Measurements from ENCODE around the gene CYP21A2. TPM values are rescaled to one million over a fixed set of nuclear protein-coding genes. Genes with fewer than 3 reads are reported as not detected.
"Not testable (repeated sequence)": the region's sequence is repeated elsewhere in the genome, so short reads cannot be mapped to it uniquely, and the experiment has no call there.

CYP21A2 gene
- total RNA-seq, 1 experiment from 2014 or later, result 0.76 TPM

DNA sequence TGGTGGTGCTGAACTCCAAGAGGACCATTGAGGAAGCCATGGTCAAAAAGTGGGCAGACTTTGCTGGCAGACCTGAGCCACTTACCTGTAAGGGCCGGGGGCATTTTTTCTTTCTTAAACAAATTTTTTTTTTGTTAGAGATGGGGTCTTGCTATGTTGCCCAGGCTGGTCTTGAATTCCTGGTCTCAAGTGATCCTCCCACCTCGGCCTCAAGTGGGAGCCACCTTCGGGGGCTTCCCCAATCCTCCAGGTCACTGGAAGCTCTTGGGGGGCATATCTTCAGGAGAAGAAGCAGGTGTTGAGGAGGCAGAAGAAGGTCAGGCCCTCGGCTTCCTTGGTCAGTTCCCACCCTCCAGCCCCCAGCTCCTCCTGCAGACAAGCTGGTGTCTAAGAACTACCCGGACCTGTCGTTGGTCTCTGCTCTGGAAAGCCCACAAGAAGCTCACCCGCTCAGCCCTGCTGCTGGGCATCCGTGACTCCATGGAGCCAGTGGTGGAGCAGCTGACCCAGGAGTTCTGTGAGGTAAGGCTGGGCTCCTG, 32.2 kb upstream of the CYP21A2 start:
- H3K4me1 Mint-ChIP-seq (ENCODE audit: low read depth, unreplicated experiment); H3K4me3 Mint-ChIP-seq (ENCODE audit: low read depth, unreplicated experiment); H3K36me3 Mint-ChIP-seq (ENCODE audit: insufficient read depth, unreplicated experiment); H3K9me3 Mint-ChIP-seq (ENCODE audit: low read depth, unreplicated experiment); BruUV-seq (replicated peaks); CTCF ChIA-PET; H3K27ac Mint-ChIP-seq (ENCODE audit: unreplicated experiment); intact Hi-C loops (cut with micrococcal nuclease; ENCODE audit: unreplicated experiment): not testable (repeated sequence)
- peak; percentile 4 for DNase-seq
- H3K27me3 Mint-ChIP-seq (ENCODE audit: unreplicated experiment), result peaks cover 32% of the 10 kb centered on the region

DNA sequence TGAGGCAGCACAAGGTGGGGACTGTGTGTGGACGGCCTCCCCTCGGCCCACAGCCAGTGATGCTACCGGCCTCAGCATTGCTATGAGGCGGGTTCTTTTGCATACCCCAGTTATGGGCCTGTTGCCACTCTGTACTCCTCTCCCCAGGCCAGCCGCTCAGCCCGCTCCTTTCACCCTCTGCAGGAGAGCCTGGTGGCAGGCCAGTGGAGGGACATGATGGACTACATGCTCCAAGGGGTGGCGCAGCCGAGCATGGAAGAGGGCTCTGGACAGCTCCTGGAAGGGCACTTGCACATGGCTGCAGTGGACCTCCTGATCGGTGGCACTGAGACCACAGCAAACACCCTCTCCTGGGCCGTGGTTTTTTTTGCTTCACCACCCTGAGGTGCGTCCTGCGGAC, 31.1 kb upstream of the CYP21A2 start:
- CTCF ChIA-PET; H3K4me3 Mint-ChIP-seq (ENCODE audit: low read depth, unreplicated experiment); H3K9me3 Mint-ChIP-seq (ENCODE audit: low read depth, unreplicated experiment); intact Hi-C loops (cut with micrococcal nuclease; ENCODE audit: unreplicated experiment); H3K4me1 Mint-ChIP-seq (ENCODE audit: low read depth, unreplicated experiment); BruUV-seq (replicated peaks); H3K36me3 Mint-ChIP-seq (ENCODE audit: insufficient read depth, unreplicated experiment); H3K27ac Mint-ChIP-seq (ENCODE audit: unreplicated experiment): not testable (repeated sequence)
- DNase-seq, result peak; percentile 1
- H3K27me3 Mint-ChIP-seq (ENCODE audit: unreplicated experiment), result peaks cover 32% of the 10 kb centered on the region

DNA sequence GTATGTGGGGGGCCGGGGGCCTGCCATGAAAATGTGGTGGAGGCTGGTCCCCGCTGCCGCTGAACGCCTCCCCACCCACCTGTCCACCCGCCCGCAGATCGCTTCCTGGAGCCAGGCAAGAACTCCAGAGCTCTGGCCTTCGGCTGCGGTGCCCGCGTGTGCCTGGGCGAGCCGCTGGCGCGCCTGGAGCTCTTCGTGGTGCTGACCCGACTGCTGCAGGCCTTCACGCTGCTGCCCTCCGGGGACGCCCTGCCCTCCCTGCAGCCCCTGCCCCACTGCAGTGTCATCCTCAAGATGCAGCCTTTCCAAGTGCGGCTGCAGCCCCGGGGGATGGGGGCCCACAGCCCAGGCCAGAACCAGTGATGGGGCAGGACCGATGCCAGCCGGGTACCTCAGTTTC, 30.2 kb upstream of the CYP21A2 start:
- peaks cover 32% of the 10 kb centered on the region for H3K27me3 Mint-ChIP-seq (ENCODE audit: unreplicated experiment)
- H3K27ac Mint-ChIP-seq (ENCODE audit: unreplicated experiment); H3K4me3 Mint-ChIP-seq (ENCODE audit: low read depth, unreplicated experiment); H3K9me3 Mint-ChIP-seq (ENCODE audit: low read depth, unreplicated experiment); CTCF ChIA-PET; H3K4me1 Mint-ChIP-seq (ENCODE audit: low read depth, unreplicated experiment); BruUV-seq (replicated peaks); H3K36me3 Mint-ChIP-seq (ENCODE audit: insufficient read depth, unreplicated experiment); DNase-seq; intact Hi-C loops (cut with micrococcal nuclease; ENCODE audit: unreplicated experiment): not testable (repeated sequence)

DNA sequence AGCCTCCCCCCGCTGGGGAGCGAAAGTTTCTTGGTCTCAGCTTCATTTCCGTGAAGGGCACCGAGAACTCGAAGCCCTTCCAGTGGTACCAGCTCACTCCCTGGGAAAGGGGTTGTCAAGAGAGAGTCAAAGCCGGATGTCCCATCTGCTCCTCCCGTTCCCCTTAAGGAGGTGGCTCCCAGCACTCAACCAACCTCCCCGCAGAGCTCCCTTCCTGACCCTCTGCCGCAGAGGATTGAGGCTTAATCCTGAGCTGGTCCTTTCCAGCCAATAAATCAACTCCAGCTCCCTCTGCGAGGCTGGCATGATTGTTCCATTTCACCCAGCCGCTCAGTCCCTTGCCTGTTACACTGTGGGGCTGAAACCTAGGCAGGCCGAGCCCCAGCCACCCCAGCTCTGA, 29.6 kb upstream of the CYP21A2 start:
- H3K9me3 Mint-ChIP-seq (ENCODE audit: low read depth, unreplicated experiment); H3K36me3 Mint-ChIP-seq (ENCODE audit: insufficient read depth, unreplicated experiment); intact Hi-C loops (cut with micrococcal nuclease; ENCODE audit: unreplicated experiment); H3K4me3 Mint-ChIP-seq (ENCODE audit: low read depth, unreplicated experiment); H3K27ac Mint-ChIP-seq (ENCODE audit: unreplicated experiment); H3K4me1 Mint-ChIP-seq (ENCODE audit: low read depth, unreplicated experiment); BruUV-seq (replicated peaks): not testable (repeated sequence)
- CTCF ChIA-PET, result interaction anchor here (0.6 kb wide), 1 partner anchor 994 kb away, joined by 4 read pairs; no protein-coding TSS in a partner anchor
- DNase-seq, result peak; percentile 0
- peaks cover 32% of the 10 kb centered on the region for H3K27me3 Mint-ChIP-seq (ENCODE audit: unreplicated experiment)

DNA sequence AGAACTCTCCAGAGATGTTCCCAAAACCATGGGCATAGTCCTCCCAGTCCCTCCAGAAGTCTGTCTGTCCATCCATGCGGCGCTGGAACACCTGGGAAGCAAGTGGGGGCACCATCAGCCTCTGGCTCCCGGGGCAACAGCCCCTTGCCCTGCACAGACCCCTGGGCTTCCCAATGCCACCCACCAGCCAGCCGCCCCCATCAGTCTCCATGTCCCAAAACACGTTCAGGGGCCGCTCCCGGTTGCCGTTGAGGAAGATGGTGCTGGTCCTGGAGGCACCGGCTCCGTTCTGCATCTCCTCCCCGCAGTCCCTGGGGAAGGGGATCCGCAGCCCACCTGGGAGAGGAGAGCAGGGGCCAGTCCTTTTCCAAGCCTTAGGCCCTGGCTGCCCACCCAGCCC, 28.7 kb upstream of the CYP21A2 start:
- H3K4me1 Mint-ChIP-seq (ENCODE audit: low read depth, unreplicated experiment); H3K4me3 Mint-ChIP-seq (ENCODE audit: low read depth, unreplicated experiment); H3K27ac Mint-ChIP-seq (ENCODE audit: unreplicated experiment); CTCF ChIA-PET; BruUV-seq (replicated peaks); H3K36me3 Mint-ChIP-seq (ENCODE audit: insufficient read depth, unreplicated experiment); intact Hi-C loops (cut with micrococcal nuclease; ENCODE audit: unreplicated experiment); H3K9me3 Mint-ChIP-seq (ENCODE audit: low read depth, unreplicated experiment): not testable (repeated sequence)
- H3K27me3 Mint-ChIP-seq (ENCODE audit: unreplicated experiment), result peaks cover 28% of the 10 kb centered on the region
- peak; percentile 0 for DNase-seq

DNA sequence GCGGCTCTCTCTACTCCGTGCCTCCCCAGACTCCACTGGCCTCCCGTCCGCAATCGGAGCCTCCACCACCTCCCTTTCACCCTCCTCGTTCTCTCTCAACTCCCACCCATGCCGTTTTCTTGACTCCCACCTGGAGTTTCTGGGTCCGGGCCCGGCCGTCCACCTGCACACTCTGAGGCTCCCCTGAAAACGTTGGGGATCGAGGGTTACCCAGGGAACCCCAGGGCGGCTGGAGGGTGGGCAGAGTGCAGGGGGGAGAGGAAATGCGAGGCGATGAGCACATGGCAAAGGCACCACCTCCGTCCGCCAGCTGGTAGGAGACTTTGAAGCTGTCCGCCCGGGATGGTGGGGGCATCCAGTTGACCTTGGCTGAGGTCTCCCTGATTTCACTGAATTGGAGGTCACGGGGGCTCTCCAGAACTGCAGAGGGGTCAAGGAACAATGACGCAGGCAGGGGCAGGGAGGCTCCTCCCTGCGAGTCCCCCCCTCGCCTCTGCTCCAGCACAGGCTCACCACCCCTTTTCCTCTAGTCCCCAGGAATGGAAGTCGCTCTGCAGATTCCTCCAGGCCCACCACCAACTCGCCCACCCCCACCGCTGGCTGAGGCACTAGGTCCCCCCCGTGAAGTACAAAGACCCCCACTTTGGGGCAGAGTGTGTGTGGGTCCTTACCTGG, 27.2 kb upstream of the CYP21A2 start:
- H3K27ac Mint-ChIP-seq (ENCODE audit: unreplicated experiment); H3K36me3 Mint-ChIP-seq (ENCODE audit: insufficient read depth, unreplicated experiment); CTCF ChIA-PET; H3K4me3 Mint-ChIP-seq (ENCODE audit: low read depth, unreplicated experiment); intact Hi-C loops (cut with micrococcal nuclease; ENCODE audit: unreplicated experiment); H3K9me3 Mint-ChIP-seq (ENCODE audit: low read depth, unreplicated experiment); BruUV-seq (replicated peaks); H3K4me1 Mint-ChIP-seq (ENCODE audit: low read depth, unreplicated experiment): not testable (repeated sequence)
- H3K27me3 Mint-ChIP-seq (ENCODE audit: unreplicated experiment), result peaks cover 13% of the 10 kb centered on the region
- peak; percentile 1 for DNase-seq

DNA sequence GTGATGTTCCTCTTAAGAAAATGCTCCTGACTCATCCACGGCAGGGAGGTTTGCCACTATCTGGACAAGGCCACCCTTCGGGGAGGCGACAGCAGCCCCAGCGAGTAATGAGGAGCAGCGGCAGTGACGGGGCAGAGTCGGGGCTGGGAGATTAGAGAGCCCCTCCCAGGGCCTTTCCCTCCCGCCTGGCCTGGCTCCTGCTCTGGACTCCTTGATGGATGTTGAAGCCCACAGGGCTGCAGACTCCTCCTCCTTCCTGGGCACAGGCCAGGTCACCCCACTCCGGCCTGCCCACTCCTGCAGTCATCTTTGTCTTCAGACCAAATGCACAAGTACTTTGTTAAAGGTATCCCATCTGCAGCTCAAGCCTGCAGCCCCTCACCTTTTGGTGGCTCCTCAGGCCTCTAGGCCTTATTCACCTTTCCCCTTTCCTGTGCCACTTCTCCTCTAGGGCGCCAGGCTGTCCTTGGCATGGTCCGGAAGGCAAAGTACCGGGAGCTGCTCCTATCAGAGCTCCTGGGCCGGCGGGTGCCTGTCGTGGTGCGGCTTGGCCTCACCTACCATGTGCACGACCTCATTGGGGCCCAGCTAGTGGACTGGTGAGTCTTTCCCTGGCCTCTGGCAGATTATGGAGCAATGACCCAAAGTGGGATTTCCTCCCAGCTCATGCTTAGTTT, 25.1 kb upstream of the CYP21A2 start:
- H3K4me1 Mint-ChIP-seq (ENCODE audit: low read depth, unreplicated experiment); CTCF ChIA-PET; intact Hi-C loops (cut with micrococcal nuclease; ENCODE audit: unreplicated experiment); BruUV-seq (replicated peaks); H3K9me3 Mint-ChIP-seq (ENCODE audit: low read depth, unreplicated experiment); H3K27ac Mint-ChIP-seq (ENCODE audit: unreplicated experiment); H3K27me3 Mint-ChIP-seq (ENCODE audit: unreplicated experiment); H3K4me3 Mint-ChIP-seq (ENCODE audit: low read depth, unreplicated experiment); H3K36me3 Mint-ChIP-seq (ENCODE audit: insufficient read depth, unreplicated experiment): not testable (repeated sequence)
- DNase-seq, result peak; percentile 3

DNA sequence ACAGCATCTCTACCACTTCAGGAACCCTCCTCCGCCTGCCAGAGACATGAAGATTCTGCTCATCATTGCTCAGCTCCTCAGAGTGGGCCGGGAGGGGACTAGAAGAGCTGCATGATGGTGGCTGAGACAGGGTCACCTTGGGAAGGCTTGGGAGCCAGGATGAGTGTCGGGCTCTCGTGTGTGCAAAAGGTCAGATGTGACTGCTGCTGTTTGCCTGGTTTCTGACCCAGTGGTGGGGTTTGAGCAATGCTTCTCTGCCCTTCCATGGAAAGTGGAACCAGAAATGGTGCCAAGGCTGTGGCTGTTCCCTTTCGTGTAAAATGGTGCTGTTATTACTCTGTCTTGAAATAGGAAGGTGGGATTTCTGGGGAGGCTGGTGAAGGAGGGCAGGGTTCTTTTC, 24.5 kb upstream of the CYP21A2 start:
- H3K36me3 Mint-ChIP-seq (ENCODE audit: insufficient read depth, unreplicated experiment); H3K9me3 Mint-ChIP-seq (ENCODE audit: low read depth, unreplicated experiment); BruUV-seq (replicated peaks); H3K4me3 Mint-ChIP-seq (ENCODE audit: low read depth, unreplicated experiment); H3K27ac Mint-ChIP-seq (ENCODE audit: unreplicated experiment); CTCF ChIA-PET; DNase-seq; H3K4me1 Mint-ChIP-seq (ENCODE audit: low read depth, unreplicated experiment); H3K27me3 Mint-ChIP-seq (ENCODE audit: unreplicated experiment); intact Hi-C loops (cut with micrococcal nuclease; ENCODE audit: unreplicated experiment): not testable (repeated sequence)

DNA sequence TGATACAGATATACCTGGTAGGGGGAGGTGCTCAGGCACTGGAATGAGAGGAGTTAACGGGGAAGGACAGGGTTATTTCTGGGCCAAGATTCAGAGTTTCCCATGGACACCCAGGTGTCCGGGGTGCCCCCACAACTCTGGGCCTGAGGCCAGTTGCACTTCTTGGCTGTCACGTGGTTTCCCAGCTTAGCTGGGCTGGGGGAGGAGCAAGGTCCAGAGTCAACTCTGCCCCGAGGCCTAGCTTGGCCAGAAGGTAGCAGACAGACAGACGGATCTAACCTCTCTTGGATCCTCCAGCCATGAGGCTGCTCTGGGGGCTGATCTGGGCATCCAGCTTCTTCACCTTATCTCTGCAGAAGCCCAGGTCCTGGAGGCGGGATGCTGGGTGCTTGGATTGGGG, 23.7 kb upstream of the CYP21A2 start, which contains the start of gene C4B:
Gene C4B, plus strand, starts transcription at position 249 of the 400 bp plus-strand sequence. Its CDS starts 51 bp downstream, at position 300.
- H3K36me3 Mint-ChIP-seq (ENCODE audit: insufficient read depth, unreplicated experiment); CTCF ChIA-PET; H3K27me3 Mint-ChIP-seq (ENCODE audit: unreplicated experiment); BruUV-seq (replicated peaks); H3K4me1 Mint-ChIP-seq (ENCODE audit: low read depth, unreplicated experiment); DNase-seq; H3K4me3 Mint-ChIP-seq (ENCODE audit: low read depth, unreplicated experiment); intact Hi-C loops (cut with micrococcal nuclease; ENCODE audit: unreplicated experiment); H3K27ac Mint-ChIP-seq (ENCODE audit: unreplicated experiment); H3K9me3 Mint-ChIP-seq (ENCODE audit: low read depth, unreplicated experiment): not testable (repeated sequence)

DNA sequence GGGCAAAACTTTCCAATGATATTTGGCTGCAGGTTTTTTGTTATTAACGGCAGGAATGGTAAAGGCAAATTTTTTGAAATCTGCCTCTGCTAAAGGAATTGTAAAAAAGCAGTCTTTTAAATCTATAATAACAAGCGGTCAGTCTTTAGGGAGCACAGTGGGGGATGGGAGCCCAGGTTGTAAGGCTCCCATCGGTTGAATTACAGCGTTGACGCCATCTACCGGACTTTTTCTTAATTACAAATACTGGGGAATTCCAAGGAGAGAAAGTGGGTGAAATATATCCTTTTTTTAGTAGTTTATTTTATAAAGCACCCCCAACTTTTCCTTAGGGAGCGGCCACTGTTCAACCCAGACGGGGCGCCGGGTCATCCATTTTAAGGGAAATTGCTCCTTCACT, 16.1 kb upstream of the CYP21A2 start:
- H3K9me3 Mint-ChIP-seq (ENCODE audit: low read depth, unreplicated experiment); H3K27me3 Mint-ChIP-seq (ENCODE audit: unreplicated experiment); DNase-seq; intact Hi-C loops (cut with micrococcal nuclease; ENCODE audit: unreplicated experiment); H3K36me3 Mint-ChIP-seq (ENCODE audit: insufficient read depth, unreplicated experiment); CTCF ChIA-PET; H3K4me3 Mint-ChIP-seq (ENCODE audit: low read depth, unreplicated experiment); H3K27ac Mint-ChIP-seq (ENCODE audit: unreplicated experiment); BruUV-seq (replicated peaks); H3K4me1 Mint-ChIP-seq (ENCODE audit: low read depth, unreplicated experiment): not testable (repeated sequence)

All from Calu3 (cell line).